IMR-90 (cell line): ENCODE results near the gene PRKG2. TPM values are rescaled to one million over a fixed set of nuclear protein-coding genes. Genes with fewer than 3 reads are reported as not detected.

ENCODE experiments used
- ATAC-seq: fragments of 200-7000 bp; cut with Tn5 transposase; 2 replicates; pipeline ENCODE4 v1.9.1; 2020; ENCODE audit warnings: low read depth, mild to moderate bottlenecking, moderate library complexity
- BruUV-seq: library from RNA; stranded (reverse); fragments of 400-500 nt; replicated peaks from 2 replicates; lab custom pipeline; 2021; lab: Mats Ljungman, UMichigan
- CTCF ChIA-PET: fragments of 300-600 bp; formaldehyde crosslinking; extraction: SDS; loops from one replicate; lab custom pipeline; 2021; ENCODE audit warnings: antibody characterized with exemption; lab: Yijun Ruan, JAX
- POLR2A ChIA-PET: fragments of 300-600 bp; sonication (Branson Sonifier 250); formaldehyde crosslinking; loops from one replicate; lab custom pipeline; 2022; ENCODE audit warnings: antibody characterized with exemption; ENCODE audit not compliant: unreplicated experiment; lab: Charles Lee
- DNase-seq: peaks from one replicate; pipeline ENCODE4 v3.0.0; 2013
- H2AFZ ChIP-seq: replicated peaks from 2 replicates; pipeline ENCODE3; 2013; ENCODE audit warnings: low read length, mild to moderate bottlenecking; ENCODE audit not compliant: poor library complexity
- H2AK5ac ChIP-seq: 2 replicates; pipeline ENCODE4 v1.6.1; 2013; ENCODE audit warnings: low read depth, low read length, inconsistent platforms
- H2AK9ac ChIP-seq: replicated peaks from 2 replicates; pipeline ENCODE3; 2013; ENCODE audit warnings: mild to moderate bottlenecking, low read depth, low read length, moderate library complexity; ENCODE audit not compliant: poor library complexity
- H2BK120ac ChIP-seq: 2 replicates; pipeline ENCODE4 v1.6.1; 2013; ENCODE audit warnings: low read depth, low read length, inconsistent platforms
- H2BK15ac ChIP-seq: 3 replicates; pipeline ENCODE4 v1.6.1; 2013; ENCODE audit warnings: low read depth, low read length, inconsistent platforms
- H2BK20ac ChIP-seq: 2 replicates; pipeline ENCODE4 v1.6.1; 2013; ENCODE audit warnings: low read depth, mild to moderate bottlenecking, inconsistent platforms, low read length, moderate library complexity
- H2BK5ac ChIP-seq: 2 replicates; pipeline ENCODE4 v1.6.1; 2013; ENCODE audit warnings: mild to moderate bottlenecking, low read depth, low read length, inconsistent platforms; ENCODE audit not compliant: poor library complexity, severe bottlenecking
- H3K14ac ChIP-seq: replicated peaks from 2 replicates; pipeline ENCODE4 v1.6.1; 2013; ENCODE audit warnings: low read depth, low read length, inconsistent platforms
- H3K18ac ChIP-seq: 2 replicates; pipeline ENCODE4 v1.6.1; 2013; ENCODE audit warnings: low read depth, low read length, control low read depth
- H3K23ac ChIP-seq: 2 replicates; pipeline ENCODE4 v1.6.1; 2013; ENCODE audit warnings: low read depth, low read length, inconsistent platforms
- H3K27ac ChIP-seq: 2 replicates; pipeline ENCODE4 v1.5.1; 2013; ENCODE audit warnings: mild to moderate bottlenecking, control low read depth, low read length; ENCODE audit not compliant: insufficient read depth
- H3K27me3 ChIP-seq: 2 replicates; pipeline ENCODE4 v1.6.1; 2013; ENCODE audit warnings: low read length; ENCODE audit not compliant: control insufficient read depth, insufficient read depth
- H3K36me3 ChIP-seq: 2 replicates; pipeline ENCODE4 v1.6.1; 2013; ENCODE audit warnings: low read length, mixed read lengths; ENCODE audit not compliant: control insufficient read depth, insufficient read depth
- H3K4ac ChIP-seq: 2 replicates; pipeline ENCODE4 v1.6.1; 2013; ENCODE audit warnings: low read depth, low read length, inconsistent platforms
- H3K4me1 ChIP-seq: 2 replicates; pipeline ENCODE4 v1.6.1; 2013; ENCODE audit warnings: low read length, mixed read lengths; ENCODE audit not compliant: control insufficient read depth, insufficient read depth
- H3K4me2 ChIP-seq: 2 replicates; pipeline ENCODE4 v1.6.1; 2013; ENCODE audit warnings: low read depth, mild to moderate bottlenecking, control low read depth, low read length, moderate library complexity
- H3K4me3 ChIP-seq: 2 replicates; pipeline ENCODE4 v1.5.1; 2013; ENCODE audit warnings: low read depth, mild to moderate bottlenecking, control low read depth, low read length, moderate library complexity; ENCODE audit not compliant: insufficient read depth
- H3K56ac ChIP-seq: 2 replicates; pipeline ENCODE4 v1.6.1; 2013; ENCODE audit warnings: low read length, inconsistent platforms; ENCODE audit not compliant: insufficient read depth; ENCODE audit errors: extremely low read depth
- H3K79me1 ChIP-seq, 2 experiments: 2 replicates each; pipeline ENCODE4 v1.6.1; 2013; ENCODE audit warnings: low read length in 2 of 2, inconsistent platforms in 1 of 2, low read depth in 1 of 2
- H3K9ac ChIP-seq: 2 replicates; pipeline ENCODE4 v1.6.1; 2013; ENCODE audit warnings: low read depth, low read length, control low read depth
- H3K9me1 ChIP-seq: 2 replicates; pipeline ENCODE4 v1.6.1; 2013; ENCODE audit warnings: low read length, inconsistent platforms; ENCODE audit not compliant: insufficient read depth
- H3K9me3 ChIP-seq: 2 replicates; pipeline ENCODE4 v1.6.1; 2013; ENCODE audit warnings: low read length; ENCODE audit not compliant: control insufficient read depth, insufficient read depth
- H4K20me1 ChIP-seq: 2 replicates; pipeline ENCODE4 v1.6.1; 2013; ENCODE audit warnings: low read length, inconsistent platforms; ENCODE audit not compliant: insufficient read depth
- H4K5ac ChIP-seq: 2 replicates; pipeline ENCODE4 v1.6.1; 2013; ENCODE audit warnings: mild to moderate bottlenecking, low read depth, low read length, control low read depth
- H4K8ac ChIP-seq, 2 experiments: 2 replicates each; pipeline ENCODE4 v1.6.1; 2013; ENCODE audit warnings: low read depth in 2 of 2, low read length in 2 of 2, control low read depth in 1 of 2, inconsistent platforms in 1 of 2
- H4K91ac ChIP-seq: 2 replicates; pipeline ENCODE4 v1.6.1; 2013; ENCODE audit warnings: low read depth, low read length, inconsistent platforms; ENCODE audit not compliant: insufficient read depth
- CEBPB ChIP-seq: IDR thresholded peaks from 2 replicates; pipeline ENCODE4 v1.6.1; 2012; ENCODE audit warnings: low read depth, low read length, improper control_type of control experiment
- CHD1 ChIP-seq: IDR thresholded peaks from 2 replicates; pipeline ENCODE4 v1.6.1; 2012; ENCODE audit warnings: low read depth, low read length, improper control_type of control experiment
- FOS ChIP-seq: fragments of 150-350 bp; IDR thresholded peaks from 2 replicates; pipeline ENCODE4 v1.6.1; 2016; ENCODE audit warnings: low read depth, low read length
- WGBS, 2 experiments: methylation state at CpG; one replicate each; pipeline versions ENCODE4 v1.1.5 to v1.1.7; 2013; ENCODE audit warnings: missing lambda C conversion rate in 2 of 2; ENCODE audit not compliant: insufficient read length in 1 of 2; ENCODE audit errors: extremely low coverage in 2 of 2; 5-methylcytosine and 5-hydroxymethylcytosine counted together
- dilution Hi-C: fragments of 300-500 bp; cut with HindIII; formaldehyde crosslinking; loops from one replicate; pipeline ENCODE4 v1.14.3; 2018; ENCODE audit warnings: low sequenced_read_pairs; ENCODE audit not compliant: unreplicated experiment
- in situ Hi-C: fragments of 300-500 bp; cut with MboI; formaldehyde crosslinking; loops from 3 replicates; pipeline ENCODE4 v1.14.3; 2019; ENCODE audit warnings: low sequenced_read_pairs, inconsistent platforms, mixed read lengths
- intact Hi-C: fragments of 100-400 bp; cut with micrococcal nuclease; formaldehyde crosslinking; loops from 2 replicates; pipeline ENCODE4 v1.10.0; 2022
- polyA plus RNA-seq, 3 experiments: library from polyadenylated mRNA; depleted of rRNA; stranded (reverse); fragments of >200 nt; gene quantifications; 2 replicates each; pipeline ENCODE4 v1.2.3, GENCODE V29; 2012; ENCODE audit warnings: low replicate concordance in 1 of 3
- total RNA-seq: library from RNA; depleted of rRNA; stranded (reverse); fragments of >200 nt; gene quantifications from 2 replicates; pipeline ENCODE4 v1.2.3, GENCODE V29; 2012
- TF ChIP-seq, protein P1 (sequence below): conservative IDR thresholded peaks from 2 replicates; pipeline ENCODE4 v1.5.1; 2012; ENCODE audit warnings: mild to moderate bottlenecking, low read depth, low read length, improper control_type of control experiment

PRKG2 gene
- total and polyA plus RNA-seq, 2 of the 4 experiments (the other 2 are of a cell fraction), result 0.44 to 2.0 TPM

- Histone ChIP-seq H3K27me3 (no peaks in the 10 kb centered on the region), H3K9me3 (no peaks in the 10 kb centered on the region), H2AFZ (no peak overlapping the region), H2AK5ac (peak overlapping the region; percentile 26; the same call in 1 of the 2 replicates), H3K4me2 (no peak overlapping the region), H3K27ac (no peak overlapping the region), H3K4me1 (peaks cover 3% of the 10 kb centered on the region; the same call in 1 of the 2 replicates), H3K56ac (no peak overlapping the region), H3K36me3 (no peaks in the 10 kb centered on the region), H4K8ac (no peak overlapping the region), H3K14ac (no peak overlapping the region), H4K91ac (no peak overlapping the region), H3K18ac (no peak overlapping the region), H3K4ac (no peak overlapping the region), H2BK15ac (no peak overlapping the region), H4K20me1 (no peaks in the 10 kb centered on the region), H3K4me3 (no peak overlapping the region), H2BK5ac (no peak overlapping the region), H3K9ac (no peak overlapping the region), H2AK9ac (no peak overlapping the region), H2BK120ac (no peak overlapping the region), H2BK20ac (no peak overlapping the region), H3K79me1 (peaks cover 0 to 4% of the 10 kb centered on the region in 2 experiments; a peak in 2 of 4 replicates), H4K5ac (no peak overlapping the region), H3K9me1 (peaks cover 7% of the 10 kb centered on the region), H3K23ac (no peak overlapping the region)
- ChIA-PET CTCF (no interaction called here), POLR2A (no interaction called here)
- TF ChIP-seq FOS (no peak), CEBPB (no peak), CHD1 (no peak)
- TF ChIP-seq, protein P1, sequence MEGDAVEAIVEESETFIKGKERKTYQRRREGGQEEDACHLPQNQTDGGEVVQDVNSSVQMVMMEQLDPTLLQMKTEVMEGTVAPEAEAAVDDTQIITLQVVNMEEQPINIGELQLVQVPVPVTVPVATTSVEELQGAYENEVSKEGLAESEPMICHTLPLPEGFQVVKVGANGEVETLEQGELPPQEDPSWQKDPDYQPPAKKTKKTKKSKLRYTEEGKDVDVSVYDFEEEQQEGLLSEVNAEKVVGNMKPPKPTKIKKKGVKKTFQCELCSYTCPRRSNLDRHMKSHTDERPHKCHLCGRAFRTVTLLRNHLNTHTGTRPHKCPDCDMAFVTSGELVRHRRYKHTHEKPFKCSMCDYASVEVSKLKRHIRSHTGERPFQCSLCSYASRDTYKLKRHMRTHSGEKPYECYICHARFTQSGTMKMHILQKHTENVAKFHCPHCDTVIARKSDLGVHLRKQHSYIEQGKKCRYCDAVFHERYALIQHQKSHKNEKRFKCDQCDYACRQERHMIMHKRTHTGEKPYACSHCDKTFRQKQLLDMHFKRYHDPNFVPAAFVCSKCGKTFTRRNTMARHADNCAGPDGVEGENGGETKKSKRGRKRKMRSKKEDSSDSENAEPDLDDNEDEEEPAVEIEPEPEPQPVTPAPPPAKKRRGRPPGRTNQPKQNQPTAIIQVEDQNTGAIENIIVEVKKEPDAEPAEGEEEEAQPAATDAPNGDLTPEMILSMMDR, result no peak
- dilution Hi-C loops (no loop called here), intact Hi-C loops (no loop called here), in situ Hi-C loops (no loop called here)
- no CpG with 5 or more reads among the region's 6 CpGs for WGBS, 2 experiments
- BruUV-seq, result no TSS peak
- peak; percentile 24; the same call in 1 of the 2 replicates for ATAC-seq
- peak; percentile 38 for DNase-seq
Measured at GRCh38 chr4:81195475-81195874, 19.5 kb downstream of the PRKG2 start.
